Esophagus squamous epithelium (tissue), 4 donors: Measurements from ENCODE around the gene NKD2.

Experiments
- CTCF ChIP-seq, 6 experiments: fragments of 450-650 bp in 4 of 6; fragments of 200-600 bp in 2 of 6; sonication (generic) in 2 of 6; IDR thresholded peaks; one replicate each; pipeline ENCODE4 v1.5.1; 2016 to 2019; ENCODE audit warnings: antibody characterized with exemption in 6 of 6, mild to moderate bottlenecking in 4 of 6, moderate library complexity in 4 of 6
- POLR2A ChIP-seq, 4 donors: fragments of 450-650 bp; IDR thresholded peaks; one replicate each; pipeline ENCODE4 v1.6.1; 2017; ENCODE audit warnings: antibody characterized with exemption in 4 of 4, mild to moderate bottlenecking in 4 of 4, moderate library complexity in 3 of 4

- TF ChIP-seq CTCF (IDR thresholded peaks at IDR 0.05) (no peak), POLR2A (IDR thresholded peaks at IDR 0.05) (no peak)
Measured at GRCh38 chr5:981456-981855, 27.1 kb upstream of the NKD2 start.
